Lower leg skin (tissue), 3 donors: ENCODE data around the gene CDR2L.

Experiments used
- CTCF ChIP-seq, 3 donors: fragments of 450-650 bp; IDR thresholded peaks; one replicate each; pipeline ENCODE4 v1.5.1; 2016; ENCODE audit warnings: antibody characterized with exemption in 3 of 3, mild to moderate bottlenecking in 3 of 3, moderate library complexity in 2 of 3
- POLR2A ChIP-seq, 2 donors: fragments of 450-650 bp; IDR thresholded peaks; one replicate each; pipeline ENCODE4 v1.6.1; 2016 to 2017; ENCODE audit warnings: antibody characterized with exemption in 2 of 2, mild to moderate bottlenecking in 1 of 2, moderate library complexity in 1 of 2

- TF ChIP-seq CTCF (IDR thresholded peaks at IDR 0.05) (no peak), POLR2A (IDR thresholded peaks at IDR 0.05) (no peak)
Observed at GRCh38 chr17:74971069-74971841, 16.2 kb upstream of the CDR2L start.
